ENCODE data around the gene TM2D1.

- no peak for TF ChIP-seq POLR2AphosphoS5 (IDR thresholded peaks at IDR 0.05)
- TF ChIP-seq TAF1 (IDR thresholded peaks at IDR 0.05; ENCODE audit: low read depth): no peak
- TF ChIP-seq CTCF (IDR thresholded peaks at IDR 0.05; ENCODE audit: poor library complexity, severe bottlenecking): no peak
- no peak for TF ChIP-seq EZH2 (IDR thresholded peaks at IDR 0.05; ENCODE audit: borderline replicate concordance, insufficient read depth, low read length, poor library complexity, severe bottlenecking)
- TF ChIP-seq REST (IDR thresholded peaks at IDR 0.05; ENCODE audit: borderline replicate concordance): no peak
- TF ChIP-seq EP300 (conservative IDR thresholded peaks at IDR 0.05; ENCODE audit: poor library complexity, severe bottlenecking): no peak
- no peak for TF ChIP-seq RAD21 (conservative IDR thresholded peaks at IDR 0.05)
- no peak for TF ChIP-seq MXI1 (conservative IDR thresholded peaks at IDR 0.05; ENCODE audit: poor library complexity, severe bottlenecking)
- TF ChIP-seq SMC3 (conservative IDR thresholded peaks at IDR 0.05; ENCODE audit: poor library complexity): no peak
Observed at GRCh38 chr1:61647142-61647541, 77.8 kb downstream of the TM2D1 start.

Data from neural cell (in vitro differentiated cells).